Non-pigmented ciliary epithelial cell (primary cell): ENCODE data around the gene MLXIP.

ENCODE experiments used
- DNase-seq: peaks from one replicate; pipeline ENCODE4 v3.0.0-alpha.2; 2010; ENCODE audit warnings: low read depth

MLXIP gene

DNA sequence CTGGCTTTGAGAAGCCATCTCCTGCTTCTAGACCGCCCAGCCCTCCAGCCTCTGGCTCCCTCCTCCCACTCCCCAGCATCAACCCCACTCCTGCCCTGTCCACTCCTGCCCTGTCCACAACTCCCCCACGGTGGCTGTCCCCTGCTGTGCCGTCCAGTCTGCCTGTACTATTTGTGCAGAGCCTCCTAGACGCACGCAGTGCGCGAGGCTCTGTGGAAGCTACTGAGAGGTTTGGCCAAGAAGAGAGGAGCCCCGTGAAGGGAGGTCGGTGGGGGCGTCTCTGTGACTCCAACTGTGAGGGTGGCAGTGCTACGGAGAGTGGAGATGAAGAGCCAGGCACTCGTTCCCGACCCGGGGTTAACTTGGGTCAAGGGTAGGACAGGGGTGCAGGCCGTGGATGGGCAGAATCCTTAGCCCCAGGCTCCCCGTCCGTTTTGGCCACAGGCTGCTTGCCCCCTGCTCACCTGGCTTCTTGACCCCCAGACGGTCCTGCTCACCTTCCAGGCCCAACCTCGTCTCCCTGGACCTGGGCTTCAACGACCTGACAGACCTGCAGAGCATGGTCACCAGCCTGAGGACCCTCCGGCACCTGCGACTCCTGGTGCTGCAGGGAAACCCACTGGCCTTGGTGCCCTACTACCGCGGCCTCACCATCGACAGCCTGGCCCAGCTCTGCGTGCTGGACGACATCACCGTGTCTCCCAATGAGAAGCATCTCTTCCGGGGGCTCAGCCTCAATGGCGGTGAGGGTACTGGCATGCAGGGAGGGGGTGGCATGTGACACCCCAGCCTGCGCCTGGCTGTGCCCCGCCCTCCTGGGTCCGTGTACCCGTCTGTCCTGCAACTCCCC, 111.3 kb downstream of the MLXIP start:
- no peak for DNase-seq

GRCh38 chr12:122190842-122191668, 112.5 kb downstream of the MLXIP start:
- no peak for DNase-seq

GRCh38 chr12:122192441-122192840, 113.9 kb downstream of the MLXIP start:
- DNase-seq = no peak

DNA sequence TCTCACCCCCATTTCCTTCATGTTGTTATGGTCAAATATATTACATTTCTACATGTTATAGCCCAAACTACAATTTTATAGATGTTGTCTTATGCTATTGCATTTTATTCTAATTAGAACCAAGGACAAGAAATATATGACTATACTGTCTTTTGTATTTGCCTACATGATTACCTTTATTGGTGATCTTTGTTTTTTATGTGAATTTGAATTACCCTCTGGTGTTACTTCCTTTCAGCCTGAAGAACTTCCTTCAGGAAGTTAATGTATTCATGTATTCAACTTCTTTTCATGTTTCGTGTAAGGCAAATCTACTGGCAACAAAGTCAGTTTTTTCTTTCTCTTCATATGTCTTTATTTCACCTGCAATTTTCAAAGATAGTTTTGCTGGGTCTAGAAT, 116.2 kb downstream of the MLXIP start:
- no peak for DNase-seq

DNA sequence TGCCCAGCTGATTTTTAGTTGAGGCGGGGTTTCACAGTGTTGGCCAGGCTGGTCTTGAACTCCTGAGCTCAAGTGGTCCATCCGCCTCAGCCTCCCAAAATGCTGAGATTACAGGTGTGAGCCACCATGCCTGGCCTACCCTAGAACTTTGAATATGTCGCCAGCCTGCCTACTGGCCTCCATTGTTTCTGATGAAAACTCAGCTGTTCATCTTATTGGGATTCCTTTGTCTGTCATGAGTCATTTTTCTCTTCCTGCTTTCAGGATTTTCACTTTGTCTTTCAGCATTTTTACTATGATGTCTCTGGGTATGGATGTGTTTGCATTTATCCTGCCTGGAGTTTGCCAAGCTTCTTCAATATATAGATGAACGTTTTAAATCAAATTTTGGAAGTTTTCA, 116.8 kb downstream of the MLXIP start:
- DNase-seq = no peak
